ENCODE data around the gene SDHAF2. TPM values are rescaled to one million over a fixed set of nuclear protein-coding genes. Genes with fewer than 3 reads are reported as not detected.
A peak's percentile ranks its signal among the peaks of the same experiment; 100 is the strongest.

SDHAF2 gene
- polyA plus RNA-seq, 3 donors, result 45.5 to 70.2 (median 64.8) TPM

DNA sequence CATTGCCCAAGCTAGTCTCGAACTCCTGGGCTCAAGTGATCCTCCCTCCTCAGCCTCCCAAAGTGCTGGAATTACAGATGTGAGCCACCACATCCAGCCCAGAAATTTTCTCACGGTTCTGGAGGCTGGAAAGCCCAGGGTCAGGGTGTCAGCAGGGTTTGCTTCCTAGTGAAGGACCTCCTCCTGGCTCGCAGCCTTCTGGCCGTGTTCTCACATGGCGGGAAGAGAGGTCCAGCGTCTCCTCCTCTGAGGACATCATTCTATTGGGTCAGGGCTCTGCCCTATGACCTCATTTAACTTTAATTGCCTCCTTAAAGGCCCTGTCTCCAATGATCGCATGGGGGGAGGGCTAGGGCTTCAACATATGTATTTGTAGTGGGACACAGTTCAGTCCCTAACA is 38.1 kb downstream of the SDHAF2 start:
- Mint-ChIP-seq H3K36me3 (peaks cover 35 to 50% of the 10 kb centered on the region in 2 donors), H3K4me3 (no peak overlapping the region), H3K27ac (peak overlapping the region in 1 of 7 donors; percentile 41), H3K9me3 (peaks cover 0 to 3% (median 0%) of the 10 kb centered on the region in 7 donors), H3K27me3 (ENCODE audit: low read depth in 3 of 3) (peaks cover 0 to 3% (median 0%) of the 10 kb centered on the region in 3 donors), H3K4me1 (no peaks in the 10 kb centered on the region)
- H3K9ac ChIP-seq (ENCODE audit: insufficient read depth, low read length, poor library complexity, severe bottlenecking), result no peak overlapping the region
- no peaks in the 10 kb centered on the region for H4K20me1 ChIP-seq (ENCODE audit: insufficient read depth, low read length)
- no peak overlapping the region for H3K4me3 ChIP-seq (replicated peaks in 1 of 3; ENCODE audit: low read depth in 2 of 3, low read length in 3 of 3)
- no peak for DNase-seq
- H3K36me3 ChIP-seq (replicated peaks in 1 of 2; ENCODE audit: control insufficient read depth in 1 of 2, insufficient read depth in 2 of 2, low read length in 2 of 2), result peaks cover 23 to 32% of the 10 kb centered on the region in 2 donors
- no peaks in the 10 kb centered on the region for H3K27me3 ChIP-seq (ENCODE audit: control insufficient read depth in 2 of 2, insufficient read depth in 2 of 2, low read length in 2 of 2)
- 93% methylated on average over 6 of the region's 7 CpGs for WGBS (ENCODE audit: insufficient coverage)
- H3K4me1 ChIP-seq (ENCODE audit: control insufficient read depth in 1 of 2, insufficient read depth in 2 of 2, low read length in 2 of 2), result no peaks in the 10 kb centered on the region
- H3K9me3 ChIP-seq (replicated peaks in 1 of 2; ENCODE audit: control insufficient read depth in 1 of 2, insufficient read depth in 1 of 2, low read length in 2 of 2), result no peaks in the 10 kb centered on the region
- H3K4me2 ChIP-seq (replicated peaks; ENCODE audit: extremely low read depth, low read length, poor library complexity, severe bottlenecking), result no peak overlapping the region
- no peak overlapping the region for H3K27ac ChIP-seq (ENCODE audit: low read depth in 1 of 2, low read length in 2 of 2)
- no peak overlapping the region for H2AFZ ChIP-seq (ENCODE audit: insufficient read depth, low read depth, low read length, poor library complexity, severe bottlenecking)
- TF ChIP-seq, protein P1, sequence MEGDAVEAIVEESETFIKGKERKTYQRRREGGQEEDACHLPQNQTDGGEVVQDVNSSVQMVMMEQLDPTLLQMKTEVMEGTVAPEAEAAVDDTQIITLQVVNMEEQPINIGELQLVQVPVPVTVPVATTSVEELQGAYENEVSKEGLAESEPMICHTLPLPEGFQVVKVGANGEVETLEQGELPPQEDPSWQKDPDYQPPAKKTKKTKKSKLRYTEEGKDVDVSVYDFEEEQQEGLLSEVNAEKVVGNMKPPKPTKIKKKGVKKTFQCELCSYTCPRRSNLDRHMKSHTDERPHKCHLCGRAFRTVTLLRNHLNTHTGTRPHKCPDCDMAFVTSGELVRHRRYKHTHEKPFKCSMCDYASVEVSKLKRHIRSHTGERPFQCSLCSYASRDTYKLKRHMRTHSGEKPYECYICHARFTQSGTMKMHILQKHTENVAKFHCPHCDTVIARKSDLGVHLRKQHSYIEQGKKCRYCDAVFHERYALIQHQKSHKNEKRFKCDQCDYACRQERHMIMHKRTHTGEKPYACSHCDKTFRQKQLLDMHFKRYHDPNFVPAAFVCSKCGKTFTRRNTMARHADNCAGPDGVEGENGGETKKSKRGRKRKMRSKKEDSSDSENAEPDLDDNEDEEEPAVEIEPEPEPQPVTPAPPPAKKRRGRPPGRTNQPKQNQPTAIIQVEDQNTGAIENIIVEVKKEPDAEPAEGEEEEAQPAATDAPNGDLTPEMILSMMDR (IDR thresholded peaks at IDR 0.05), result no peak
- no peaks in the 10 kb centered on the region for H3K79me2 ChIP-seq (ENCODE audit: insufficient read depth, low read length)
- intact Hi-C loops (cut with micrococcal nuclease), result no loop called here

DNA sequence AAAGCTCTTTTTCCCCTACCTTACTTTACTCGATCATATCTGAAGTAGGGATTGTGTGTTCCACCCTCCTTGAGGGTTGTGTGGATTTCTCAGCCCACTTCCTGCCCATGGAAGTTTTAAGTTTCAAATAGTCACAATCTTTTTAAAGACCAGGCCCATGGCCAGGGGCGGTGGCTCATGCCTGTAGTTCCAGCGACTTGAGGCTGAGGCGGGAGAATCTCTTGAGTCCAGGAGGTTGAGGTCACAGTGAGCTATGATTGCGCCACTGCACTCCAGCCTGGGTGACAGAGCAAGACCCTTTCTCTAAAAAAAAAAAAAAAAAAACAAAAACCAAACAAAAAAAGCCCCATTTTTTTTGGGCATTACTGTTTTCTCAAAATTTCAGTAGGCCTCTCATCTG is 42.4 kb downstream of the SDHAF2 start:
- no peak overlapping the region for H3K4me2 ChIP-seq (replicated peaks; ENCODE audit: extremely low read depth, low read length, poor library complexity, severe bottlenecking)
- Mint-ChIP-seq H3K36me3 (peaks cover 41 to 46% of the 10 kb centered on the region in 2 donors), H3K9me3 (peaks cover 0 to 2% (median 0%) of the 10 kb centered on the region in 7 donors), H3K4me3 (no peak overlapping the region), H3K27me3 (ENCODE audit: low read depth in 3 of 3) (peaks cover 0 to 2% (median 0%) of the 10 kb centered on the region in 3 donors), H3K4me1 (no peaks in the 10 kb centered on the region), H3K27ac (peak overlapping the region in 1 of 7 donors; percentile 3)
- H4K20me1 ChIP-seq (ENCODE audit: insufficient read depth, low read length), result no peaks in the 10 kb centered on the region
- H3K79me2 ChIP-seq (ENCODE audit: insufficient read depth, low read length), result no peaks in the 10 kb centered on the region
- H3K4me1 ChIP-seq (ENCODE audit: control insufficient read depth in 1 of 2, insufficient read depth in 2 of 2, low read length in 2 of 2), result no peaks in the 10 kb centered on the region
- no peak overlapping the region for H2AFZ ChIP-seq (ENCODE audit: insufficient read depth, low read depth, low read length, poor library complexity, severe bottlenecking)
- no peak for DNase-seq
- no peaks in the 10 kb centered on the region for H3K9me3 ChIP-seq (replicated peaks in 1 of 2; ENCODE audit: control insufficient read depth in 1 of 2, insufficient read depth in 1 of 2, low read length in 2 of 2)
- peaks cover 22 to 45% of the 10 kb centered on the region in 2 donors for H3K36me3 ChIP-seq (replicated peaks in 1 of 2; ENCODE audit: control insufficient read depth in 1 of 2, insufficient read depth in 2 of 2, low read length in 2 of 2)
- no peak overlapping the region for H3K4me3 ChIP-seq (replicated peaks in 1 of 3; ENCODE audit: low read depth in 2 of 3, low read length in 3 of 3)
- intact Hi-C loops (cut with micrococcal nuclease), result no loop called here
- no peaks in the 10 kb centered on the region for H3K27me3 ChIP-seq (ENCODE audit: control insufficient read depth in 2 of 2, insufficient read depth in 2 of 2, low read length in 2 of 2)
- H3K27ac ChIP-seq (ENCODE audit: low read depth in 1 of 2, low read length in 2 of 2), result no peak overlapping the region
- TF ChIP-seq, protein P1 (IDR thresholded peaks at IDR 0.05), result no peak
- no CpG with 5 or more reads among the region's 5 CpGs for WGBS (ENCODE audit: insufficient coverage)
- no peak overlapping the region for H3K9ac ChIP-seq (ENCODE audit: insufficient read depth, low read length, poor library complexity, severe bottlenecking)
